Thyroid gland (tissue), 4 donors: Measurements from ENCODE around the gene CREB5. TPM values are rescaled to one million over a fixed set of nuclear protein-coding genes. Genes with fewer than 3 reads are reported as not detected.

Experiments used
- DNase-seq, 2 donors: peaks; one replicate each; pipeline ENCODE4 v3.0.0-alpha.2; 2019
- H3K27ac ChIP-seq, 3 donors: fragments of 200-600 bp; sonication (generic); 1 replicate in 2 of 3; 2 replicates in 1 of 3; pipeline ENCODE4 v1.5.1; 2016 to 2019; ENCODE audit warnings: mild to moderate bottlenecking in 1 of 3, moderate library complexity in 1 of 3
- H3K27me3 ChIP-seq: fragments of 200-600 bp; sonication (generic); one replicate; pipeline ENCODE4 v1.5.1; 2019
- H3K36me3 ChIP-seq, 2 donors: fragments of 200-600 bp; sonication (generic); one replicate each; pipeline ENCODE4 v1.5.1; 2016 to 2019
- H3K4me1 ChIP-seq, 2 donors: fragments of 200-600 bp; sonication (generic); one replicate each; pipeline ENCODE4 v1.5.1; 2017 to 2019
- H3K4me3 ChIP-seq, 3 donors: fragments of 200-600 bp; sonication (generic); replicated peaks in 1 of 3; 1 replicate in 2 of 3; 2 replicates in 1 of 3; pipeline ENCODE4 v1.5.1; 2016; ENCODE audit warnings: mild to moderate bottlenecking in 1 of 3
- H3K9me3 ChIP-seq: fragments of 200-600 bp; sonication (generic); one replicate; pipeline ENCODE4 v1.5.1; 2017
- POLR2A ChIP-seq, 2 donors: fragments of 450-650 bp; IDR thresholded peaks; one replicate each; pipeline ENCODE4 v1.6.1; 2017; ENCODE audit warnings: antibody characterized with exemption in 2 of 2, mild to moderate bottlenecking in 2 of 2, moderate library complexity in 1 of 2
- WGBS, 2 donors: methylation state at CpG; one replicate each; pipeline ENCODE4 v1.1.5; 2017; 5-methylcytosine and 5-hydroxymethylcytosine counted together
- intact Hi-C: fragments of 100-400 bp; cut with DNase I; formaldehyde crosslinking; loops from one replicate; pipeline ENCODE4 v1.15.1; 2023
- total RNA-seq, 4 donors: library from RNA; depleted of rRNA; stranded (reverse); fragments of >200 nt; gene quantifications; one replicate each; pipeline ENCODE4 v1.2.3, GENCODE V29; 2016
- TF ChIP-seq, protein P1 (sequence below), 6 experiments: fragments of 200-600 bp in 3 of 6; fragments of 450-650 bp in 3 of 6; sonication (generic) in 3 of 6; IDR thresholded peaks; one replicate each; pipeline ENCODE4 v1.5.1; 2016 to 2019; ENCODE audit warnings: antibody characterized with exemption in 6 of 6, mild to moderate bottlenecking in 2 of 6, inconsistent platforms in 1 of 6, moderate library complexity in 1 of 6

The CREB5 gene
- total RNA-seq, 4 donors from 2014 or later: 2.5 to 13.6 (median 6.5) TPM

- peaks cover 0 to 6% of the 10 kb centered on the region in 2 donors for H3K4me1 ChIP-seq
- TF ChIP-seq, protein P1, sequence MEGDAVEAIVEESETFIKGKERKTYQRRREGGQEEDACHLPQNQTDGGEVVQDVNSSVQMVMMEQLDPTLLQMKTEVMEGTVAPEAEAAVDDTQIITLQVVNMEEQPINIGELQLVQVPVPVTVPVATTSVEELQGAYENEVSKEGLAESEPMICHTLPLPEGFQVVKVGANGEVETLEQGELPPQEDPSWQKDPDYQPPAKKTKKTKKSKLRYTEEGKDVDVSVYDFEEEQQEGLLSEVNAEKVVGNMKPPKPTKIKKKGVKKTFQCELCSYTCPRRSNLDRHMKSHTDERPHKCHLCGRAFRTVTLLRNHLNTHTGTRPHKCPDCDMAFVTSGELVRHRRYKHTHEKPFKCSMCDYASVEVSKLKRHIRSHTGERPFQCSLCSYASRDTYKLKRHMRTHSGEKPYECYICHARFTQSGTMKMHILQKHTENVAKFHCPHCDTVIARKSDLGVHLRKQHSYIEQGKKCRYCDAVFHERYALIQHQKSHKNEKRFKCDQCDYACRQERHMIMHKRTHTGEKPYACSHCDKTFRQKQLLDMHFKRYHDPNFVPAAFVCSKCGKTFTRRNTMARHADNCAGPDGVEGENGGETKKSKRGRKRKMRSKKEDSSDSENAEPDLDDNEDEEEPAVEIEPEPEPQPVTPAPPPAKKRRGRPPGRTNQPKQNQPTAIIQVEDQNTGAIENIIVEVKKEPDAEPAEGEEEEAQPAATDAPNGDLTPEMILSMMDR (IDR thresholded peaks at IDR 0.05): no peak
- TF ChIP-seq POLR2A (IDR thresholded peaks at IDR 0.05): no peak
- H3K36me3 ChIP-seq: no peaks in the 10 kb centered on the region
- no peak overlapping the region for H3K4me3 ChIP-seq
- H3K9me3 ChIP-seq: no peaks in the 10 kb centered on the region
- intact Hi-C loops: no loop called here
- no peak for DNase-seq
- WGBS, 2 donors: 86 to 87% methylated on average over 1 of the region's 1 CpG
- no peak overlapping the region for H3K27ac ChIP-seq
- H3K27me3 ChIP-seq: no peaks in the 10 kb centered on the region
Observed at GRCh38 chr7:28706584-28706983, 294.3 kb downstream of the CREB5 start.

- Histone ChIP-seq H3K27ac (no peak overlapping the region), H3K4me1 (peaks cover 0 to 2% of the 10 kb centered on the region in 2 donors)
Observed at GRCh38 chr7:28707291-28707690, 295.0 kb downstream of the CREB5 start.

DNA sequence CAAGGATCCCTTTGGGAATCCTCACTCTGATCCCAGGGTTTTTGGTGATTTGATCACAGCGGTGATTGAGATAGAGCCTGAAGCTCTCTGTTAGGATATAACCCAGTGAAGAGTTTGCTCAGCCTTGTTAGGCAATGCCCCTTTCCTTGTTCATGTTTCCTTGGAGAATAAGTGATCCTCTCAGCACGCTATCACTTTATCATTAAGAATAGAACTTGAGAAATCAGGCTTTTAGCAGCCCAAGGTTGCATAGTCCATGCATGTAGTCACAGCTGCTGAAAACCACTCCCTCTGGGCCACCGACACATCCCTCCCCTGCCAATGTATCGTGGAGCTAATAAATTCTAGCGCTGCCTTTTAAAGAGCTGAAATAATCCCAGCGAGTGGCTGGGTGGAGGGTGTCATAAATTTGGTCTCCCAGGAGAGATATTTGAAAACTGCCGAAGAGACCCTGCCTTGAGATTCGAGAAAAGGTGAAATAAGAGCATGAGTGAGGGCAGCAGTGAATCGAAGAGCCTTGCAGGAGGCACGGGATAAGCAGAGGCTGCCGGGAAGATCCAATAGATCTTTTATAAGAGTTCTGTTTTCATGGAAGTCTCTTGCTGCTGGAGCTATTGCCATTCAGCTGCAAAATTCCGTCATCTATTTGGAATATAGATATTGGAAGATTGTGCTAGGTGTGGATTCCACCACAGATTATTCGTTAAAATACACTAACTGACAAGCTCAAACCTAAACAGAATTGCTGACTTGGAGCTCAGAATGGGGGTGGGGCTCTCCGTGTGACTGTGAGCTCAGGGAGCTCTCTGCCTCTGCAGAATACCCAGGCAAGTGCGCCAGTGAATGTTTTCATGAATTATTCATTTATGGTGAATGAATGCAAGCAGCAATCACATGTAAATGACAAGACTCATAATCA, 296.0 kb downstream of the CREB5 start:
- no peaks in the 10 kb centered on the region for H3K9me3 ChIP-seq
- no peaks in the 10 kb centered on the region for H3K27me3 ChIP-seq
- no peaks in the 10 kb centered on the region for H3K4me1 ChIP-seq
- no peak overlapping the region for H3K4me3 ChIP-seq
- no peak for TF ChIP-seq POLR2A (IDR thresholded peaks at IDR 0.05)
- TF ChIP-seq, protein P1 (IDR thresholded peaks at IDR 0.05): no peak
- no peak for DNase-seq
- no peaks in the 10 kb centered on the region for H3K36me3 ChIP-seq
- intact Hi-C loops: no loop called here
- H3K27ac ChIP-seq: no peak overlapping the region
- 59 to 78% methylated on average over 15 of the region's 15 CpGs for WGBS, 2 donors

More at GRCh38 chr7:28707291-28707690, 295.0 kb downstream of the CREB5 start:
- Histone ChIP-seq H3K27me3 (no peaks in the 10 kb centered on the region), H3K36me3 (no peaks in the 10 kb centered on the region), H3K4me3 (no peak overlapping the region), H3K9me3 (no peaks in the 10 kb centered on the region)
- TF ChIP-seq, protein P1 (IDR thresholded peaks at IDR 0.05): no peak
- TF ChIP-seq POLR2A (IDR thresholded peaks at IDR 0.05): no peak
- intact Hi-C loops: no loop called here
- WGBS, 2 donors: 78 to 92% methylated on average over 6 of the region's 6 CpGs
- DNase-seq: no peak

- no peak for DNase-seq
- Histone ChIP-seq H3K9me3 (no peaks in the 10 kb centered on the region), H3K4me3 (no peak overlapping the region), H3K27ac (no peak overlapping the region), H3K4me1 (no peaks in the 10 kb centered on the region), H3K36me3 (no peaks in the 10 kb centered on the region), H3K27me3 (no peaks in the 10 kb centered on the region)
- intact Hi-C loops: no loop called here
- TF ChIP-seq, protein P1 (IDR thresholded peaks at IDR 0.05): no peak
- no peak for TF ChIP-seq POLR2A (IDR thresholded peaks at IDR 0.05)
- 95% methylated on average over 6 of the region's 6 CpGs for WGBS, 2 donors
Observed at GRCh38 chr7:28709748-28710147, 297.4 kb downstream of the CREB5 start.

DNA sequence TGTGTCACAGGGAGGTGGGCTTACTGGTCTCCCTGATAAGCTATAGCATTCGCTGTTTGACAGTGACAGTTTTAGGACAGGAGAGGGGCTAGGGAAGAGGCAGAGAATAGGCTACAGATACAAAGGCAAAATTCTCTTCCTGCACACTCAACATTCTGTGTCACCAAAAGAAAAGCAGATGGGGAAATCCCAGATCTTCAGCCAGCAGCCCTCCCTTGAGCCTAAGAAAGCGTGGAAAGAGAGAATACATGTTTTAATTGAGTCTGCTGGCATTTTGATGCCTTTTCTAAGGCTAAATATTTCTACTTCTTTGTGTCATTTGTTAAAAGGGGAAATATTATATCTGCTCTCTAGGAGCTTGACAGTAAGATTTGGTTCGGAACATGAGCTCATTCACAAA, 298.8 kb downstream of the CREB5 start:
- TF ChIP-seq, protein P1 (IDR thresholded peaks at IDR 0.05): no peak
- no peak for TF ChIP-seq POLR2A (IDR thresholded peaks at IDR 0.05)
- 82 to 89% methylated on average over 3 of the region's 3 CpGs for WGBS, 2 donors
- no peaks in the 10 kb centered on the region for H3K4me1 ChIP-seq
- no peak for DNase-seq
- H3K27ac ChIP-seq: no peak overlapping the region
- H3K4me3 ChIP-seq: no peak overlapping the region
- H3K9me3 ChIP-seq: no peaks in the 10 kb centered on the region
- H3K36me3 ChIP-seq: no peaks in the 10 kb centered on the region
- H3K27me3 ChIP-seq: no peaks in the 10 kb centered on the region
- intact Hi-C loops: no loop called here
